K562 (cell line): Measurements from ENCODE around the gene ADAP2. TPM values are rescaled to one million over a fixed set of nuclear protein-coding genes. Genes with fewer than 3 reads are reported as not detected.

Experiments
- ATAC-seq: fragments of 200-7000 bp; cut with Tn5 transposase; 3 replicates; pipeline ENCODE4 v1.9.1; 2020; ENCODE audit warnings: moderate library complexity
- BruUV-seq: library from RNA; stranded (reverse); fragments of 400-500 nt; replicated peaks from 2 replicates; lab custom pipeline; 2021; lab: Mats Ljungman, UMichigan
- CTCF ChIA-PET: fragments of 300-600 bp; formaldehyde crosslinking; extraction: SDS; loops from one replicate; lab custom pipeline; 2021; ENCODE audit warnings: low intra/inter-chr PET ratio; lab: Yijun Ruan, JAX
- POLR2A ChIA-PET: fragments of 300-600, 350-650 bp; sonication (Branson Sonifier 250); formaldehyde crosslinking; extraction: SDS; loops from one replicate; lab custom pipeline; 2021; ENCODE audit warnings: antibody characterized with exemption, inconsistent platforms; lab: Yijun Ruan, JAX
- DNase-seq, 4 experiments: peaks; one replicate each; pipeline versions ENCODE4 v3.0.0 to v3.0.0-alpha.2; 2011 to 2018; ENCODE audit warnings: low spot score in 3 of 4, mixed read lengths in 3 of 4; ENCODE audit errors: extremely low read depth in 1 of 4
- FAIRE-seq: peaks from 2 replicates; lab custom pipeline; 2011; peaks lifted over from hg19 to GRCh38; lab: Jason Lieb, UNC
- H2AFZ ChIP-seq: 2 replicates; pipeline ENCODE4 v1.6.0; 2011; ENCODE audit warnings: low read depth, low read length, control low read depth, inconsistent platforms
- H3K27ac ChIP-seq: fragments of 200-600 bp; 3 replicates; pipeline ENCODE4 v1.8.0; 2011; ENCODE audit warnings: low read depth, mild to moderate bottlenecking, control low read depth, inconsistent platforms, low read length, moderate library complexity, mixed read lengths; ENCODE audit errors: extremely low read depth
- H3K27me3 ChIP-seq, 2 experiments: fragments of 300-600 bp in 1 of 2; 2 replicates in 1 of 2; 3 replicates in 1 of 2; pipeline versions ENCODE4 v1.6.0 to v1.8.0; 2011; ENCODE audit warnings: inconsistent platforms in 2 of 2, low read length in 2 of 2, mild to moderate bottlenecking in 1 of 2, mixed read lengths in 1 of 2, moderate library complexity in 1 of 2; ENCODE audit not compliant: control insufficient read depth in 2 of 2, insufficient read depth in 2 of 2
- H3K36me3 ChIP-seq: fragments of 300-600 bp; 3 replicates; pipeline ENCODE4 v1.8.0; 2011; ENCODE audit warnings: mild to moderate bottlenecking, low read length, inconsistent platforms; ENCODE audit not compliant: control insufficient read depth, insufficient read depth
- H3K4me1 ChIP-seq, 2 experiments: fragments of 200-600 bp in 1 of 2; replicated peaks in 1 of 2; 2 replicates in 1 of 2; 3 replicates in 1 of 2; pipeline versions ENCODE4 v1.5.1 to v1.8.0; 2011; ENCODE audit warnings: inconsistent platforms in 2 of 2, low read length in 2 of 2, mild to moderate bottlenecking in 1 of 2, mixed read lengths in 1 of 2, moderate library complexity in 1 of 2; ENCODE audit not compliant: control insufficient read depth in 2 of 2, insufficient read depth in 2 of 2
- H3K4me2 ChIP-seq: 2 replicates; pipeline ENCODE4 v1.6.1; 2011; ENCODE audit warnings: low read length, control low read depth, inconsistent platforms, mixed read lengths; ENCODE audit not compliant: insufficient read depth
- H3K4me3 ChIP-seq: fragments of 200-600 bp; sonication (generic), shearing (Covaris generic); 2 replicates; pipeline ENCODE4 v1.5.1; 2016; ENCODE audit warnings: control low read depth, inconsistent platforms
- H3K79me2 ChIP-seq: fragments of 200-600 bp; 3 replicates; pipeline ENCODE4 v1.8.0; 2011; ENCODE audit warnings: low read length, inconsistent platforms; ENCODE audit not compliant: control insufficient read depth, insufficient read depth
- H3K9ac ChIP-seq, 2 experiments: 2 replicates each; pipeline versions ENCODE4 v1.6.0 to v1.6.1; 2011; ENCODE audit warnings: low read depth in 2 of 2, low read length in 2 of 2, control low read depth in 1 of 2, inconsistent platforms in 1 of 2, mild to moderate bottlenecking in 1 of 2, mixed read lengths in 1 of 2; ENCODE audit not compliant: insufficient read depth in 1 of 2
- H3K9me1 ChIP-seq: one replicate; pipeline ENCODE4 v1.6.0; 2011; ENCODE audit warnings: inconsistent platforms, mild to moderate bottlenecking, low read length, moderate library complexity; ENCODE audit not compliant: control insufficient read depth, insufficient read depth
- H3K9me3 ChIP-seq: replicated peaks from 2 replicates; pipeline ENCODE4 v1.5.1; 2011; ENCODE audit warnings: low read depth, low read length, inconsistent platforms; ENCODE audit not compliant: control insufficient read depth, insufficient read depth
- H4K20me1 ChIP-seq: replicated peaks from 2 replicates; pipeline ENCODE4 v1.6.1; 2011; ENCODE audit warnings: low read length, inconsistent platforms, mixed read lengths; ENCODE audit not compliant: control insufficient read depth, insufficient read depth
- ATF2 ChIP-seq: sonication (generic); formaldehyde crosslinking; IDR thresholded peaks from 2 replicates; pipeline ENCODE4 v1.8.1; 2022; ENCODE audit warnings: missing genetic modification reagents
- ZBTB2 ChIP-seq: fragments of 450-650 bp; IDR thresholded peaks from 2 replicates; pipeline ENCODE4 v1.6.1; 2016; ENCODE audit warnings: antibody characterized with exemption
- WGBS: fragments of 100-300 bp; shearing (Covaris generic); methylation state at CpG from one replicate; pipeline ENCODE4 v1.1.6; 2016; ENCODE audit warnings: low coverage, mixed read lengths; ENCODE audit not compliant: insufficient coverage; ENCODE audit errors: missing lambda C conversion rate; 5-methylcytosine and 5-hydroxymethylcytosine counted together
- in situ Hi-C: fragments of 300-500 bp; cut with MboI; formaldehyde crosslinking; loops from 4 replicates; pipeline ENCODE4 v1.15.0; 2018; ENCODE audit warnings: inconsistent platforms, mixed read lengths
- intact Hi-C: fragments of 100-400 bp; cut with micrococcal nuclease; formaldehyde crosslinking; loops from 2 replicates; pipeline ENCODE4 v1.14.2; 2022
- polyA plus RNA-seq, 8 experiments: library from polyadenylated mRNA; depleted of rRNA in 4 of 8; stranded (reverse) in 5 of 8; unstranded in 3 of 8; fragments of >200 nt; fragmentation: Nextera tagmentation in 2 of 8; fragmentation: Illumina TruSeq in 1 of 8; extraction: Ambion mirVana in 2 of 8; extraction: Trizol in 1 of 8; gene quantifications; 2 replicates each; pipeline versions ENCODE4 v1.2.1 to v1.2.3, GENCODE V29; 2011 to 2014; ENCODE audit warnings: inconsistent platforms in 1 of 8, missing spikeins in 1 of 8
- total RNA-seq, 7 experiments: library from RNA; depleted of rRNA in 6 of 7; stranded (reverse); fragments of >200 nt in 6 of 7; fragmentation: Illumina TruSeq in 2 of 7; extraction: Trizol in 2 of 7; gene quantifications; 2 replicates each; pipeline versions ENCODE4 v1.2.1 to v1.2.3, GENCODE V29; 2011 to 2021; ENCODE audit warnings: low replicate concordance in 1 of 7

ADAP2 gene
- total and polyA plus RNA-seq, 9 of the 15 experiments (the other 6 are each of a cell fraction or from before 2014, with no cell fraction given), result 0.06 to 0.73 (median 0.23) TPM; not detected in 5

GRCh38 chr17:30886187-30886586 is 35.6 kb upstream of the ADAP2 start:
- no peak overlapping the region for H2AFZ ChIP-seq
- 92% methylated on average over 5 of the region's 5 CpGs for WGBS

More at GRCh38 chr17:30886187-30886586, 35.6 kb upstream of the ADAP2 start:
- no TSS peak for BruUV-seq
- Histone ChIP-seq H3K4me3 (no peak overlapping the region), H3K9ac (no peak overlapping the region), H4K20me1 (no peaks in the 10 kb centered on the region), H3K9me1 (no peaks in the 10 kb centered on the region), H3K4me2 (no peak overlapping the region), H3K9me3 (no peaks in the 10 kb centered on the region), H3K27ac (no peak overlapping the region), H3K4me1 (no peaks in the 10 kb centered on the region), H3K36me3 (peaks cover 64% of the 10 kb centered on the region), H3K79me2 (no peaks in the 10 kb centered on the region)
- CTCF ChIA-PET, result no interaction called here
- no peak for FAIRE-seq
- POLR2A ChIA-PET, result interaction anchor here (1.7 kb wide), 1 partner anchor 12 kb away, joined by 5 read pairs; no protein-coding TSS in a partner anchor
- intact Hi-C loops, result no loop called here
- in situ Hi-C loops, result no loop called here
- ATAC-seq, result no peak
- TF ChIP-seq ATF2 (no peak), ZBTB2 (no peak)
- TF ChIP-seq, all 486 proteins: peak for 0
- no peak for DNase-seq
- H3K27me3 ChIP-seq, result no peaks in the 10 kb centered on the region
